ENCODE data around the gene PAPOLB.
"Not testable (repeated sequence)": the region's sequence is repeated elsewhere in the genome, so short reads cannot be mapped to it uniquely, and the experiment has no call there.

Gene PAPOLB

GRCh38 chr7:4861673-4862072, at the start of gene PAPOLB:
TSS of gene PAPOLB (minus strand) at chr7:4862030. CDS start at chr7:4861810, 220 bp downstream.
- no peak for DNase-seq (ENCODE audit: low read depth)

- DNase-seq (ENCODE audit: low read depth), result no peak
Observed at GRCh38 chr7:4911111-4911828, 49.4 kb upstream of the PAPOLB start.

GRCh38 chr7:4906682-4907081, 44.9 kb upstream of the PAPOLB start:
- no peak for DNase-seq (ENCODE audit: low read depth)

GRCh38 chr7:4905171-4905570, 43.3 kb upstream of the PAPOLB start:
- DNase-seq (ENCODE audit: low read depth), result no peak

GRCh38 chr7:4904346-4904745, 42.5 kb upstream of the PAPOLB start:
- no peak for DNase-seq (ENCODE audit: low read depth)

- DNase-seq (ENCODE audit: low read depth), result no peak
Observed at GRCh38 chr7:4895766-4896165, 33.9 kb upstream of the PAPOLB start.

GRCh38 chr7:4894482-4894881, 32.7 kb upstream of the PAPOLB start:
- DNase-seq (ENCODE audit: low read depth), result no peak

GRCh38 chr7:4893929-4894475, 32.2 kb upstream of the PAPOLB start:
- no peak for DNase-seq (ENCODE audit: low read depth)

- not testable (repeated sequence) for DNase-seq (ENCODE audit: low read depth)
Observed at GRCh38 chr7:4893188-4893587, 31.4 kb upstream of the PAPOLB start.

- not testable (repeated sequence) for DNase-seq (ENCODE audit: low read depth)
Observed at GRCh38 chr7:4891522-4891921, 29.7 kb upstream of the PAPOLB start.

GRCh38 chr7:4889682-4890081, 27.9 kb upstream of the PAPOLB start:
- DNase-seq (ENCODE audit: low read depth), result no peak

GRCh38 chr7:4888161-4888560, 26.3 kb upstream of the PAPOLB start:
- no peak for DNase-seq (ENCODE audit: low read depth)

- no peak for DNase-seq (ENCODE audit: low read depth)
Observed at GRCh38 chr7:4886671-4887070, 24.8 kb upstream of the PAPOLB start.

GRCh38 chr7:4885317-4885807, 23.5 kb upstream of the PAPOLB start:
- no peak for DNase-seq (ENCODE audit: low read depth)

- no peak for DNase-seq (ENCODE audit: low read depth)
Observed at GRCh38 chr7:4884164-4884563, 22.3 kb upstream of the PAPOLB start.

- peak; percentile 87 for DNase-seq (ENCODE audit: low read depth)
Observed at GRCh38 chr7:4883372-4884144, 21.7 kb upstream of the PAPOLB start, which contains the start of gene RADIL. TSS of gene RADIL (minus strand) at chr7:4883716. CDS start at chr7:4878139, 5,577 bp downstream.

- no peak for DNase-seq (ENCODE audit: low read depth)
Observed at GRCh38 chr7:4883033-4883371, 21.2 kb upstream of the PAPOLB start.

GRCh38 chr7:4882169-4883032, 20.6 kb upstream of the PAPOLB start:
- DNase-seq (ENCODE audit: low read depth), result no peak

- no peak for DNase-seq (ENCODE audit: low read depth)
Observed at GRCh38 chr7:4880218-4880617, 18.4 kb upstream of the PAPOLB start.

- DNase-seq (ENCODE audit: low read depth), result no peak
Observed at GRCh38 chr7:4879396-4880081, 17.7 kb upstream of the PAPOLB start.

Measured in activated T-cell treated with anti-CD3 and anti-CD28 coated beads for 24 hours (primary cell).